GM23248 (cell line): Measurements from ENCODE around the gene SNX3. TPM values are rescaled to one million over a fixed set of nuclear protein-coding genes. Genes with fewer than 3 reads are reported as not detected.

Source experiments
- DNase-seq: peaks from one replicate; pipeline ENCODE4 v3.0.0-alpha.2; 2015
- H2AFZ ChIP-seq: fragments of 200-600 bp; sonication (generic); 2 replicates; pipeline ENCODE4 v1.6.1; 2016; ENCODE audit warnings: antibody characterized with exemption
- H3F3A ChIP-seq: fragments of 200-600 bp; sonication (generic); 2 replicates; pipeline ENCODE4 v1.6.1; 2016; ENCODE audit warnings: mild to moderate bottlenecking, antibody characterized with exemption, mixed run types; ENCODE audit not compliant: insufficient read depth
- H3K27ac ChIP-seq: fragments of 200-600 bp; sonication (generic); 2 replicates; pipeline ENCODE4 v1.5.1; 2016; ENCODE audit warnings: mild to moderate bottlenecking
- H3K27me3 ChIP-seq: fragments of 200-600 bp; sonication (generic); replicated peaks from 2 replicates; pipeline ENCODE4 v1.6.1; 2016; ENCODE audit warnings: mild to moderate bottlenecking; ENCODE audit not compliant: insufficient read depth
- H3K36me3 ChIP-seq: fragments of 200-600 bp; sonication (generic); 2 replicates; pipeline ENCODE4 v1.6.1; 2016; ENCODE audit warnings: low read depth, mild to moderate bottlenecking
- H3K4me1 ChIP-seq: fragments of 200-600 bp; sonication (generic); 2 replicates; pipeline ENCODE4 v1.6.1; 2016; ENCODE audit warnings: mild to moderate bottlenecking; ENCODE audit not compliant: insufficient read depth
- H3K4me2 ChIP-seq: fragments of 200-600 bp; sonication (generic); one replicate; pipeline ENCODE4 v1.6.1; 2016; ENCODE audit warnings: mild to moderate bottlenecking; ENCODE audit not compliant: unreplicated experiment
- H3K4me3 ChIP-seq: fragments of 200-600 bp; sonication (generic); 2 replicates; pipeline ENCODE4 v1.5.1; 2016; ENCODE audit warnings: mild to moderate bottlenecking
- H3K79me2 ChIP-seq: fragments of 200-600 bp; sonication (generic); 2 replicates; pipeline ENCODE4 v1.6.1; 2016; ENCODE audit warnings: mild to moderate bottlenecking; ENCODE audit not compliant: insufficient read depth
- H3K9ac ChIP-seq: fragments of 200-600 bp; sonication (generic); 2 replicates; pipeline ENCODE4 v1.6.1; 2016; ENCODE audit warnings: mild to moderate bottlenecking
- H3K9me2 ChIP-seq: fragments of 200-600 bp; sonication (generic); 2 replicates; pipeline ENCODE4 v1.6.1; 2016; ENCODE audit warnings: mixed run types, mild to moderate bottlenecking, moderate library complexity; ENCODE audit not compliant: insufficient read depth
- H3K9me3 ChIP-seq: fragments of 200-600 bp; sonication (generic); one replicate; pipeline ENCODE4 v1.6.1; 2017; ENCODE audit warnings: low read depth
- H4K20me1 ChIP-seq: fragments of 200-600 bp; sonication (generic); 2 replicates; pipeline ENCODE4 v1.6.0; 2016; ENCODE audit not compliant: insufficient read depth
- EZH2 ChIP-seq: fragments of 200-600 bp; sonication (generic); IDR thresholded peaks from 2 replicates; pipeline ENCODE4 v1.6.1; 2018; ENCODE audit warnings: antibody characterized with exemption, mild to moderate bottlenecking; ENCODE audit not compliant: insufficient read depth, poor library complexity, severe bottlenecking
- EZH2phosphoT487 ChIP-seq: fragments of 200-600 bp; sonication (generic); IDR thresholded peaks from 2 replicates; pipeline ENCODE4 v1.6.1; 2018; ENCODE audit warnings: antibody characterized with exemption, moderate library complexity, mild to moderate bottlenecking, low read depth; ENCODE audit not compliant: insufficient read depth
- WGBS, 2 experiments: methylation state at CpG; one replicate each; pipeline ENCODE4 v1.1.6; 2015 to 2017; ENCODE audit warnings: low lambda C conversion rate in 2 of 2, low coverage in 1 of 2; ENCODE audit errors: missing lambda C conversion rate in 2 of 2; 5-methylcytosine and 5-hydroxymethylcytosine counted together
- in situ Hi-C: fragments of 300-500 bp; cut with MboI; formaldehyde crosslinking; loops from 2 replicates; pipeline ENCODE4 v1.15.0; 2020
- polyA plus RNA-seq: library from polyadenylated mRNA; unstranded; fragments of >200 nt; fragmentation: Nextera tagmentation; extraction: Ambion mirVana; gene quantifications from 2 replicates; pipeline ENCODE4 v1.2.1, GENCODE V29; 2016
- total RNA-seq: library from RNA; depleted of rRNA; stranded (reverse); fragments of >200 nt; shearing (Covaris generic); gene quantifications from 2 replicates; pipeline ENCODE4 v1.2.3, GENCODE V29; 2014

The SNX3 gene
- total and polyA plus RNA-seq, 2 experiments from 2014 or later, result 236 to 403 TPM

DNA sequence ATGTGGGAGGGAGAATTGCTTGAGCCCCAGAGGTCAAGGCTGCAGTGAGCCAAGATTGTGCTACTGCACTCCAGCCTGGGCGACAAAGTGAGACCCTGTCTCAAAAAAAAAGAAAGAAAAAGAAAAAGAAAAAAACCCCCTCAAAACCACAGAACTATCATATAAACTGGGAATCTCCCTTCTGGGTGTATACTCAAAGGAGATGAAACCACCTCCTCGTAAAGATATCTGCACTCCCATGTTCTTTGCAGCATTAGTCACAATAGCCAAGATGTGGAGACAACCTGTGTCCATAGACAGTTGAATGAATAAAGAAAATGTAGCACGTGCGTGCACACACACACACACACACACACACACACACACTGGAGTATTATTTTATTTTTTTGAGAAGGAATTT, 25.5 kb upstream of the SNX3 start:
- H2AFZ ChIP-seq, result no peak overlapping the region
- H3K9me3 ChIP-seq, result no peaks in the 10 kb centered on the region
- no peaks in the 10 kb centered on the region for H4K20me1 ChIP-seq
- H3K27ac ChIP-seq, result no peak overlapping the region
- no peak for DNase-seq
- H3F3A ChIP-seq, result no peaks in the 10 kb centered on the region
- no peak overlapping the region for H3K4me3 ChIP-seq
- H3K4me1 ChIP-seq, result no peaks in the 10 kb centered on the region
- in situ Hi-C loops, result no loop called here
- H3K79me2 ChIP-seq, result no peaks in the 10 kb centered on the region
- H3K27me3 ChIP-seq, result no peaks in the 10 kb centered on the region
- H3K9me2 ChIP-seq, result no peaks in the 10 kb centered on the region
- 48 to 51% methylated on average over 4 of the region's 4 CpGs for WGBS, 2 experiments
- no peak for TF ChIP-seq EZH2phosphoT487
- no peak for TF ChIP-seq EZH2
- no peak overlapping the region for H3K4me2 ChIP-seq
- no peak overlapping the region for H3K9ac ChIP-seq
- no peaks in the 10 kb centered on the region for H3K36me3 ChIP-seq

DNA sequence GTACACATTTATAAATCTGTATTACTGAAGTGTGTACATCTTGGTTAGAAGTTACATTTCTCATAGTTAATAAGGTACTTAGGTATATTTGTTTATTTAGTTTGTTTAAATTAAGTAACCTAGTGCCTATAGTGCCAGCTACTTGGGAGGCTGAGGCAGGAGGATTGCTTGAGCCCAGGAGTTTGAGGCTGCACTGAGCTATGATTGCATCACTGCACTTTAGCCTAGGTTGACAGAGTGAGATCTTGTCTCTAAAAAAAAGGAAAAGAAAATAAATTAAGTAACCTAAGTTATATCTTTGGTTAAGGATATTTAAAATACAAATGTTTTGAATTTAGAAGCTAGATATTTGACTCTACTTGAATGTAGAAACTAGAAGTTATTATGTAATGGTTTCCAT, 24.5 kb upstream of the SNX3 start:
- in situ Hi-C loops, result no loop called here
- Histone ChIP-seq H3K79me2 (no peaks in the 10 kb centered on the region), H3F3A (no peaks in the 10 kb centered on the region), H3K9ac (no peak overlapping the region), H2AFZ (no peak overlapping the region), H3K4me3 (no peak overlapping the region), H4K20me1 (no peaks in the 10 kb centered on the region), H3K4me1 (no peaks in the 10 kb centered on the region), H3K9me2 (no peaks in the 10 kb centered on the region), H3K27me3 (no peaks in the 10 kb centered on the region), H3K4me2 (no peak overlapping the region), H3K9me3 (no peaks in the 10 kb centered on the region), H3K27ac (no peak overlapping the region), H3K36me3 (no peaks in the 10 kb centered on the region)
- no peak for DNase-seq
- TF ChIP-seq EZH2, result no peak

GRCh38 chr6:108277831-108278230, 17.0 kb upstream of the SNX3 start:
- TF ChIP-seq EZH2, result no peak
- no peak for TF ChIP-seq EZH2phosphoT487
- 75 to 77% methylated on average over 4 of the region's 4 CpGs for WGBS, 2 experiments
- in situ Hi-C loops, result no loop called here
- Histone ChIP-seq H2AFZ (no peak overlapping the region), H3F3A (no peaks in the 10 kb centered on the region), H3K9me3 (no peaks in the 10 kb centered on the region), H3K79me2 (no peaks in the 10 kb centered on the region), H4K20me1 (no peaks in the 10 kb centered on the region), H3K4me1 (no peaks in the 10 kb centered on the region), H3K9me2 (no peaks in the 10 kb centered on the region), H3K36me3 (no peaks in the 10 kb centered on the region), H3K4me2 (no peak overlapping the region), H3K27ac (no peak overlapping the region), H3K27me3 (no peaks in the 10 kb centered on the region), H3K9ac (no peak overlapping the region), H3K4me3 (no peak overlapping the region)
- DNase-seq, result no peak

GRCh38 chr6:108277295-108277694, 16.5 kb upstream of the SNX3 start:
- H3K27ac ChIP-seq, result no peak overlapping the region
- H3K9me2 ChIP-seq, result no peaks in the 10 kb centered on the region
- H4K20me1 ChIP-seq, result no peaks in the 10 kb centered on the region
- no peak for DNase-seq
- H3K4me3 ChIP-seq, result no peak overlapping the region
- no peaks in the 10 kb centered on the region for H3K4me1 ChIP-seq
- TF ChIP-seq EZH2 (no peak), EZH2phosphoT487 (no peak)
- in situ Hi-C loops, result no loop called here
- no peak overlapping the region for H2AFZ ChIP-seq
- H3K4me2 ChIP-seq, result no peak overlapping the region
- no peaks in the 10 kb centered on the region for H3K79me2 ChIP-seq
- no peaks in the 10 kb centered on the region for H3F3A ChIP-seq
- no peak overlapping the region for H3K9ac ChIP-seq
- no peaks in the 10 kb centered on the region for H3K36me3 ChIP-seq
- no peaks in the 10 kb centered on the region for H3K27me3 ChIP-seq
- H3K9me3 ChIP-seq, result no peaks in the 10 kb centered on the region
- WGBS, 2 experiments, result 53 to 58% methylated on average over 1 of the region's 1 CpG

DNA sequence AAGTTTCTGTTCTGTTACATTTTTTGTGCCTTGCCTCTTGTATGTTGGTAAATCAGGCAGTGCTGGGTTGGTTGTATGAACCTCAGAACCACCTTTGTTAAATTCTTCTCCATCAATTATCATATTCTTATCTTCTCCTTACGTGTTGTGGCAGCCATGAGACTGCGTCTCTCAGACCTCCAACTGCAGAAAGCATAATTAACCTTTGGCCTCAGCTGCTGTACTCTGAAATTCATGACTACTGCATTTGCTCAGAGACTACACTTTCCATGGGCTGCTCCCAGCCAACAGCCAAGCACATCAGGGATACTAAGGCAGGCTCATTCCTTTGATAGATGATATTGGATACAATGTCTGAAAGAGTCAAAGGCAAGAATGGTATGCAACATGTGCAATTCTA, 15.1 kb upstream of the SNX3 start:
- no peak overlapping the region for H2AFZ ChIP-seq
- no peak overlapping the region for H3K4me2 ChIP-seq
- no peaks in the 10 kb centered on the region for H3K9me2 ChIP-seq
- H3K4me3 ChIP-seq, result no peak overlapping the region
- H3F3A ChIP-seq, result no peaks in the 10 kb centered on the region
- no peaks in the 10 kb centered on the region for H3K36me3 ChIP-seq
- no peak for DNase-seq
- H3K9me3 ChIP-seq, result no peaks in the 10 kb centered on the region
- no peak overlapping the region for H3K27ac ChIP-seq
- in situ Hi-C loops, result no loop called here
- WGBS, 2 experiments, result 70 to 71% methylated on average over 2 of the region's 2 CpGs
- no peaks in the 10 kb centered on the region for H3K4me1 ChIP-seq
- H3K9ac ChIP-seq, result no peak overlapping the region
- no peaks in the 10 kb centered on the region for H3K79me2 ChIP-seq
- H4K20me1 ChIP-seq, result no peaks in the 10 kb centered on the region
- H3K27me3 ChIP-seq, result no peaks in the 10 kb centered on the region
- TF ChIP-seq EZH2phosphoT487, result no peak
- no peak for TF ChIP-seq EZH2
